Gastrocnemius medialis (tissue), 4 donors: ENCODE results near the gene MAML2. TPM values are rescaled to one million over a fixed set of nuclear protein-coding genes. Genes with fewer than 3 reads are reported as not detected.

Experiments
- ATAC-seq, 2 donors: fragments of 150-250 bp; one replicate each; pipeline ENCODE4 v1.9.1; 2016
- DNase-seq, 2 donors: peaks; one replicate each; pipeline ENCODE4 v3.0.0-alpha.2; 2019
- H3K27ac ChIP-seq, 4 donors: fragments of 200-600 bp; sonication (generic); 1 replicate in 1 of 4; 2 replicates in 3 of 4; pipeline ENCODE4 v1.5.1; 2016 to 2018; ENCODE audit warnings: mild to moderate bottlenecking in 2 of 4, moderate library complexity in 1 of 4
- H3K27me3 ChIP-seq, 3 donors: fragments of 200-600 bp; sonication (generic) in 2 of 3; 1 replicate in 1 of 3; 2 replicates in 2 of 3; pipeline versions ENCODE4 v1.5.1 to v1.6.0; 2016 to 2019; ENCODE audit warnings: mild to moderate bottlenecking in 1 of 3, moderate library complexity in 1 of 3
- H3K36me3 ChIP-seq, 2 donors: fragments of 200-600 bp; sonication (generic) in 1 of 2; one replicate each; pipeline ENCODE4 v1.5.1; 2017 to 2018
- H3K4me1 ChIP-seq, 2 donors: fragments of 200-600 bp; sonication (generic) in 1 of 2; one replicate each; pipeline ENCODE4 v1.5.1; 2016 to 2017; ENCODE audit warnings: mild to moderate bottlenecking in 2 of 2
- H3K4me3 ChIP-seq, 4 donors: fragments of 200-600 bp; sonication (generic) in 3 of 4; 1 replicate in 1 of 4; 2 replicates in 3 of 4; pipeline ENCODE4 v1.5.1; 2016 to 2019; ENCODE audit warnings: mild to moderate bottlenecking in 2 of 4
- H3K9me3 ChIP-seq, 3 donors: fragments of 200-600 bp; sonication (generic) in 2 of 3; 1 replicate in 1 of 3; 2 replicates in 2 of 3; pipeline ENCODE4 v1.5.1; 2016 to 2019
- POLR2A ChIP-seq, 2 donors: fragments of 450-650 bp; IDR thresholded peaks; one replicate each; pipeline ENCODE4 v1.6.1; 2017; ENCODE audit warnings: antibody characterized with exemption in 2 of 2, mild to moderate bottlenecking in 2 of 2, moderate library complexity in 2 of 2
- in situ Hi-C, 4 donors: fragments of 200-750 bp; cut with MboI; loops; one replicate each; pipeline versions ENCODE4 v1.15.0 to v1.8.0; 2017; ENCODE audit warnings: low sequenced_read_pairs in 4 of 4
- intact Hi-C: fragments of 100-400 bp; cut with DNase I; formaldehyde crosslinking; loops from one replicate; pipeline ENCODE4 v1.15.1; 2023; ENCODE audit warnings: low total_unique reads
- total RNA-seq, 4 donors: library from RNA; depleted of rRNA; stranded (reverse); fragments of >200 nt; gene quantifications; one replicate each; pipeline versions ENCODE4 v1.1.0 to v1.2.3, GENCODE V29; 2016
- TF ChIP-seq, protein P1 (sequence below), 5 experiments: fragments of 450-650 bp in 3 of 5; fragments of 200-600 bp in 2 of 5; sonication (generic) in 2 of 5; IDR thresholded peaks in 4 of 5; conservative IDR thresholded peaks in 1 of 5; 1 replicate in 4 of 5; 2 replicates in 1 of 5; pipeline ENCODE4 v1.5.1; 2016 to 2019; ENCODE audit warnings: antibody characterized with exemption in 5 of 5, mild to moderate bottlenecking in 3 of 5, moderate library complexity in 3 of 5

Gene MAML2
- total RNA-seq, 4 donors from 2014 or later = 4.1 to 6.3 (median 4.8) TPM

- H3K4me3 ChIP-seq = no peak overlapping the region
- no peak for TF ChIP-seq POLR2A (IDR thresholded peaks at IDR 0.05)
- TF ChIP-seq, protein P1, sequence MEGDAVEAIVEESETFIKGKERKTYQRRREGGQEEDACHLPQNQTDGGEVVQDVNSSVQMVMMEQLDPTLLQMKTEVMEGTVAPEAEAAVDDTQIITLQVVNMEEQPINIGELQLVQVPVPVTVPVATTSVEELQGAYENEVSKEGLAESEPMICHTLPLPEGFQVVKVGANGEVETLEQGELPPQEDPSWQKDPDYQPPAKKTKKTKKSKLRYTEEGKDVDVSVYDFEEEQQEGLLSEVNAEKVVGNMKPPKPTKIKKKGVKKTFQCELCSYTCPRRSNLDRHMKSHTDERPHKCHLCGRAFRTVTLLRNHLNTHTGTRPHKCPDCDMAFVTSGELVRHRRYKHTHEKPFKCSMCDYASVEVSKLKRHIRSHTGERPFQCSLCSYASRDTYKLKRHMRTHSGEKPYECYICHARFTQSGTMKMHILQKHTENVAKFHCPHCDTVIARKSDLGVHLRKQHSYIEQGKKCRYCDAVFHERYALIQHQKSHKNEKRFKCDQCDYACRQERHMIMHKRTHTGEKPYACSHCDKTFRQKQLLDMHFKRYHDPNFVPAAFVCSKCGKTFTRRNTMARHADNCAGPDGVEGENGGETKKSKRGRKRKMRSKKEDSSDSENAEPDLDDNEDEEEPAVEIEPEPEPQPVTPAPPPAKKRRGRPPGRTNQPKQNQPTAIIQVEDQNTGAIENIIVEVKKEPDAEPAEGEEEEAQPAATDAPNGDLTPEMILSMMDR (IDR thresholded peaks at IDR 0.05 in 4 of 5, conservative IDR thresholded peaks at IDR 0.05 in 1 of 5) = no peak
- DNase-seq (no peak), ATAC-seq (no peak)
- in situ Hi-C loops = no loop called here
- H3K36me3 ChIP-seq = no peaks in the 10 kb centered on the region
- H3K27ac ChIP-seq = no peak overlapping the region
- H3K4me1 ChIP-seq = no peaks in the 10 kb centered on the region
- H3K9me3 ChIP-seq = no peaks in the 10 kb centered on the region
- no peaks in the 10 kb centered on the region for H3K27me3 ChIP-seq
- intact Hi-C loops = no loop called here
These were observed 20.0 kb downstream of the MAML2 start for GRCh38 chr11:96322775-96323641.

- ATAC-seq (no peak), DNase-seq (no peak)
- H3K4me1 ChIP-seq = no peaks in the 10 kb centered on the region
- H3K36me3 ChIP-seq = no peaks in the 10 kb centered on the region
- intact Hi-C loops (no loop called here), in situ Hi-C loops (no loop called here)
- no peaks in the 10 kb centered on the region for H3K9me3 ChIP-seq
- H3K27ac ChIP-seq = no peak overlapping the region
- TF ChIP-seq, protein P1 (IDR thresholded peaks at IDR 0.05 in 4 of 5, conservative IDR thresholded peaks at IDR 0.05 in 1 of 5) = no peak
- no peak for TF ChIP-seq POLR2A (IDR thresholded peaks at IDR 0.05)
- no peak overlapping the region for H3K4me3 ChIP-seq
- H3K27me3 ChIP-seq = no peaks in the 10 kb centered on the region
These were observed 21.9 kb downstream of the MAML2 start for GRCh38 chr11:96321091-96321490.

GRCh38 chr11:96319898-96320656, 22.9 kb downstream of the MAML2 start:
- intact Hi-C loops (no loop called here), in situ Hi-C loops (no loop called here)
- no peak overlapping the region for H3K27ac ChIP-seq
- H3K4me3 ChIP-seq = no peak overlapping the region
- no peaks in the 10 kb centered on the region for H3K27me3 ChIP-seq
- ATAC-seq (no peak), DNase-seq (no peak)
- H3K4me1 ChIP-seq = peaks cover under 1 to 1% of the 10 kb centered on the region in 2 donors
- TF ChIP-seq, protein P1 (IDR thresholded peaks at IDR 0.05 in 4 of 5, conservative IDR thresholded peaks at IDR 0.05 in 1 of 5) = no peak
- no peak for TF ChIP-seq POLR2A (IDR thresholded peaks at IDR 0.05)
- no peaks in the 10 kb centered on the region for H3K9me3 ChIP-seq
- H3K36me3 ChIP-seq = no peaks in the 10 kb centered on the region

DNA sequence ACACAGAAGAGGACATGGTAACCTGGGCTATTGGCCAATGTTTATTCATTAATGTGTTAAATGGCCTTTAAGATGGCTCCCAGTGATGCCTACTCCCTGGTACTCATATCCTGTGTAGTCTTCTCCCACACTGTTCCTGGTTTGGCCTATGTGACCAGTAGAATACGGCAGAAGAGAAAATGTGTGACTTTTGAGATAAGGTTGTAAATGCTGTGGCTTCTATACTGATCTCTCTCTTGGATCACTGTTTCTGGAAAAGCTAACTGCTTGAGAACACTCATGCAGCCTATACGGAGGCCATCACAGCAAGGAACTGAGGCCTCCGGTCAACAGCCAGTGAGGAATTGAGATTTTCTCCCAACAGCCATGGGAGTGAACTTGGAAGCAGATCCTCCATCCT, 24.1 kb downstream of the MAML2 start:
- intact Hi-C loops = no loop called here
- Histone ChIP-seq H3K27ac (no peak overlapping the region), H3K27me3 (no peaks in the 10 kb centered on the region), H3K9me3 (no peaks in the 10 kb centered on the region), H3K4me1 (peaks cover 7 to 12% of the 10 kb centered on the region in 2 donors), H3K4me3 (no peak overlapping the region), H3K36me3 (no peaks in the 10 kb centered on the region)
- TF ChIP-seq, protein P1 (IDR thresholded peaks at IDR 0.05 in 4 of 5, conservative IDR thresholded peaks at IDR 0.05 in 1 of 5) = no peak
- no peak for TF ChIP-seq POLR2A (IDR thresholded peaks at IDR 0.05)
- DNase-seq (no peak), ATAC-seq (no peak)
- in situ Hi-C loops = no loop called here
